22Rv1 (cell line): ENCODE results near the gene IGSF21.

Experiments used
- H3K27ac ChIP-seq: fragments of 450-650 bp; 2 replicates; pipeline ENCODE4 v1.5.1; 2017
- ZFX ChIP-seq: fragments of 450-650 bp; IDR thresholded peaks from 2 replicates; pipeline ENCODE4 v1.6.1; 2017; ENCODE audit warnings: antibody characterized with exemption, borderline replicate concordance
- TF ChIP-seq, protein P1 (sequence below): fragments of 450-650 bp; IDR thresholded peaks from 2 replicates; pipeline ENCODE4 v1.5.1; 2017; ENCODE audit warnings: mild to moderate bottlenecking

IGSF21 gene

DNA sequence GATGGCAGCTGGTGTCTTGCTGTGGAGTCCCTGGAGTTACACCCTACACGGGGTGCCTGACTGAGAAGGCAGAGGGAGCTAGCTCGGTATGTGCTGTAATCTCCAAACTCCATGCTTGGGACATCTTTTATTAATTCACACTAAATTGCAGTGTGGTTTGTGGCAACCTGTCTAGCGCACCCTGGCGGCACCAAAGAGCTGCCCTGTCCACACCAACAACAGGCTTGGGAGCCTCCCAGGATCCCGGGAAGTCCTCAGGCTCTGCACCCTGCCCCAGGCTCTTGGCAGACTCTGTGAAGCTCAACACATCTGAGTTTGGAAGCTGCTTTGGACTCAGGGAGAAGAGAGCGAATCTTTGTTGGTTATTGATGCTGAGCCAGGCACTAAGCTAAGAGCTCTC is 138.9 kb downstream of the IGSF21 start:
- no peak for TF ChIP-seq ZFX
- TF ChIP-seq, protein P1, sequence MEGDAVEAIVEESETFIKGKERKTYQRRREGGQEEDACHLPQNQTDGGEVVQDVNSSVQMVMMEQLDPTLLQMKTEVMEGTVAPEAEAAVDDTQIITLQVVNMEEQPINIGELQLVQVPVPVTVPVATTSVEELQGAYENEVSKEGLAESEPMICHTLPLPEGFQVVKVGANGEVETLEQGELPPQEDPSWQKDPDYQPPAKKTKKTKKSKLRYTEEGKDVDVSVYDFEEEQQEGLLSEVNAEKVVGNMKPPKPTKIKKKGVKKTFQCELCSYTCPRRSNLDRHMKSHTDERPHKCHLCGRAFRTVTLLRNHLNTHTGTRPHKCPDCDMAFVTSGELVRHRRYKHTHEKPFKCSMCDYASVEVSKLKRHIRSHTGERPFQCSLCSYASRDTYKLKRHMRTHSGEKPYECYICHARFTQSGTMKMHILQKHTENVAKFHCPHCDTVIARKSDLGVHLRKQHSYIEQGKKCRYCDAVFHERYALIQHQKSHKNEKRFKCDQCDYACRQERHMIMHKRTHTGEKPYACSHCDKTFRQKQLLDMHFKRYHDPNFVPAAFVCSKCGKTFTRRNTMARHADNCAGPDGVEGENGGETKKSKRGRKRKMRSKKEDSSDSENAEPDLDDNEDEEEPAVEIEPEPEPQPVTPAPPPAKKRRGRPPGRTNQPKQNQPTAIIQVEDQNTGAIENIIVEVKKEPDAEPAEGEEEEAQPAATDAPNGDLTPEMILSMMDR = peak; percentile 57
- H3K27ac ChIP-seq = no peak overlapping the region

DNA sequence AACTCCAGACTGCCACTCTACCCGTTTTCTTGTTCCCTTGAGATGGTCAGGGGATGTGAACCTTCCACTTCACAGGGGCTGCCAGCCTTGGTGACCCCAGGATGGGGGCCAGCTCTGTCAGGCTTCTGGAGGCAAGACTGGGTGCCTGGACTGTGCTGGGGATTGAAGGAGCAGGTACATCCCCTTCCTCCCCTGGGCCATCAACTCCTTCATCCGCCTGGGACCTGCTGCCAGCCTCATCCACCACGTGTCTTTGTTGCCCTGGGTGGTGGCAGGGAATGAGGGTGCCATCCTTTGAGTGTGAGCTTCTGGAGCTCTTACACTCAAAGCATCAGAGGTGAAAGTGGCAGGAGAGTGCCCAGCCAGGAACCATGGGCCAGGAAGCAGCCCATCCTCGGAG is 139.6 kb downstream of the IGSF21 start:
- no peak overlapping the region for H3K27ac ChIP-seq
- no peak for TF ChIP-seq ZFX
- TF ChIP-seq, protein P1 = no peak

DNA sequence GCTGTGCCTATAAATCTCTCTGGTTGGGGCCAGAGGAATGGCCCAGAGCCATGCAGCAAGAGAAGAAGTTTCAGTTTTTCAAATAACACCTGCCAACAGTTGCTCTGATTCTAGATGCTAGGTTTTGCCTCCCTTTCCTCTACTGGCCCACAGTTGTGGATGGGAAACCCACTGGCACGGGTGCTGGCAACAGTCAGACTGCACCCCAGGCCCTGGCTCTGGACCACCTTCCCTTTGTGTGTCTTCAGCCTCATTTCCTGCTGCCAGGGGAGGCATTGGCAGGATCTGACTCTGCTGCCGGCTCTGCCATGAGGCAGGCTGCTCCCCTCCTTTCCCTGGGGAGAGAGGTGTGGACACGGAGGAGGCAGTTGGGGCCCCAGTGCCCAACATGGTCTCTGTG is 142.0 kb downstream of the IGSF21 start:
- TF ChIP-seq, protein P1 = no peak
- no peak for TF ChIP-seq ZFX
- no peak overlapping the region for H3K27ac ChIP-seq

DNA sequence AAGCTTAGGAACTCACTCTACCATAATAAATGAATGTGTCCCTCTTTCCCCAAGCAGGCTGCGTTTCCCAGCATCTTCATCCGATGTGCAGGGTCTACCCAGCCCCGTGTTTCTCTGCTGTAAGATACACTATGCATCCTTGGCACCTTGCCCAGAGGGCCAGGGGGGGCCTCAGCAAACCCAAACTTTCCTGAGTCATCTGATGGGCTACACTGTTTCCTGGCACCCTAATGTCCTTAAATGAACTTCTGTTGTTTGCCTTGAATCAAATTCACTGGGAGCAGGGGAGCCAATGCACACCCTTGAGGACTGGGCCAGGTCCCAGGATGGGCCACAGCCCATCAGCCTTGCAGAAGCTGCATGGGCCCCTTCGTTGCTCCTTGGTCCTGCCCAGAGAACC is 145.5 kb downstream of the IGSF21 start:
- no peak overlapping the region for H3K27ac ChIP-seq
- TF ChIP-seq, protein P1 = no peak
- TF ChIP-seq ZFX = no peak

DNA sequence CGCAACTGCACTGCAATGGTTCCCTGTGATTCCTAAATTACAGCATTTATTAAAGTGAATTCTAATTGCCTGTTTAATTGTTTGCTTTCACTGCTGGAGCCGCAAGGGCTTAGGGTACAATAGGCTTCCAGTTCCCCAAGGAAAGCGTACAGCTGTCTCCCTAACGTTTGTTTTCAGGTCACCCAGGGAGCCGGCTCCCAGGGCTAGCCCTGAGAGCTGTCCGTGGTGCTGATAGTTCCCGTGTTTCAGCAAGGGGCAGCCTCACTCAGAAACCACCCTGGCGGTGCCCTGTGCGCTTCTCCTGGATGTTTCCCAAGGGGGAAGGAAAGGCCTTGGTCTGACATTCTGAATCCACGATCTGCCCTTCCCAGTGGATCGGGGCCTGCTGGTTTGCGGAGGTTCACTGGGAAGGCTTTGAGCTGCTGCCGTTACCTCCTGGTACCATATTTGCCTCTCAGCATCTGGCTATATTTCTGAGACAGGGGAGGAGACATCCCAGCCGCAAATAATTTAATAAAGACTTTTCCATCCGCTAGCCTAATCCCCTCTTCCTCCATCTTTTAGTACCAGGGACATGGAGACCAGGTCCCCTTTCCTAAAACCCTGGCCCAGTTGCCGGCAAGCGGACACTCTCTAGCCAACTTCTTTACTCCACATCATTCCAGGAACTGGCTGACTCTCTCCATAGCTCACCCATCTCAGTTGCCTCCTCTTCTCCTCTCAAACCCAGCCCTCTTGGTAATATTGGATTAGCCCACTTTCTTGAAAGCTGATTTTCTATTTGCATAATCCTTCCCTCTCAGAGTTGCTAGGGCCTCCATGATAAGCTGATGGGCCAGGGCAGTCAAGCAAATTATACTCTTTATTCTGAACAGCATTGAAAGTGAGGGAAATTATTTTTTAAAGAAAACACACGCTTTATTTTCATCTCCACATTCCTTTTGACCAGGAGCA is 149.0 kb downstream of the IGSF21 start:
- H3K27ac ChIP-seq = no peak overlapping the region
- TF ChIP-seq, protein P1 = no peak
- TF ChIP-seq ZFX = no peak

DNA sequence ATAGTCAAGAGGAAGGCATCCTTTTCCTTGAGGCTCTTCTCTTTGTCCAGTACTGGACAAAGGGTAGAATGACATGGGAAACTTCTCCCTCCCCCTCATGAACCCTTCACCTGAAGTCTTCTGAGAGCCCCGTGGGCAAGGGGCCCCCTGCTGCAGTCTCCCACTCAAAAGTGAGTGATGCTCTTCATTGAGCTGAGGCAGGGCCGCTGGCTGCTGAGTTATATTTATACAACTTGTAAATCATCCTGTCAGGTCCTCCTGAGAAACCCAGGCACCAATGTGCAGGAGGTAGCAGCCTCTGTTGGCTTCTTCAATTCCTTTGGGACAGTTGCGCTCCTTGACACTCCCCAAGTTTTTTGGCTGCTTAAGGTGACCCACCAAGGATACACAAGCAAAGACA is 150.2 kb downstream of the IGSF21 start:
- no peak overlapping the region for H3K27ac ChIP-seq

More for the DNA sequence above, 150.2 kb downstream of the IGSF21 start:
- TF ChIP-seq, protein P1 = no peak
- no peak for TF ChIP-seq ZFX
